DOHH2 (cell line): ENCODE measurements around the gene SMAD3.

Experiments
- EZH2phosphoT487 ChIP-seq: fragments of 200-600 bp; sonication (generic); IDR thresholded peaks from 2 replicates; pipeline ENCODE4 v1.6.1; 2017; ENCODE audit warnings: borderline replicate concordance, mild to moderate bottlenecking, antibody characterized with exemption, low read length, moderate library complexity, mixed read lengths
- TF ChIP-seq, protein P1 (sequence below): fragments of 200-600 bp; sonication (generic); IDR thresholded peaks from one replicate; pipeline ENCODE4 v1.5.1; 2014; ENCODE audit warnings: antibody characterized with exemption, mild to moderate bottlenecking, low read depth, low read length; ENCODE audit not compliant: poor library complexity, severe bottlenecking

DNA sequence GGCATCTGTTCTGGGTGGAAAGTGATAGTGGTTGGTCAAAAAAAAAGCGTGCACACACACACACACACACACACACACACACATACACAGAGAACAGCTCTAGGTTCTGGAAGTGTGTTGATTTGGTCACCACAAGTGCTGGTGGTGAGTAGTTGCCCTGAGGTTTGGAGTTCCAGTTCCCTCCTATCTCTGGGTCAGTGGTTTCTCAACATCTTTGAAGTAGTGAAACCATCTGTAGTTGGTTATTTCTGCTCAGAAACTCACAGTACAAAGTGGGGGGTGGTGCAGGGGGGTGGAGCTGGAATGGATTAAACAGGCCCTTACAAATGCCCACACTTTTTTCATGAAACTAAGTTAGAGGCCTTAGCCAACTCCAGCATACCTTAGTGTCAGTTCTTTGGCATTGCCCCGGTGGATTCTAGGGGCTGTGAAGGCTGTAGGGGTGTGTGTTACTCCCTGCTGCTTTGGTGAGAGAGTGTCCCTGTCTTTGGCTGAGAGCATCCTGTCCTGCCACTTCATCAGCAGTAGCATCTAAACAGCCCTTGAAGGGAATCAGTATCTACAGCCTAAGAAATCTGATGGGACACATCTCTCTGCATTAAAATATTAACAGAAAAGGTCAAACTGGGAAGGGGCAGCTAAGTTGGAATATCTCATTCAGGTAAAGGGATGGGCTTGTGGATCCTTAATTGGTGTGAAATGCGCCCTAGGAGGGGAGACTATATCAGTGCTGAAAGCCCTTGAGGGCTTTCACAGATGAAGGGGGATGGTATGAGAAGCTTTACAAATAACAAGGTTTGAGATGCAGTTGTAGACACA is 20.6 kb downstream of the SMAD3 start:
- TF ChIP-seq EZH2phosphoT487 = no peak
- TF ChIP-seq, protein P1, sequence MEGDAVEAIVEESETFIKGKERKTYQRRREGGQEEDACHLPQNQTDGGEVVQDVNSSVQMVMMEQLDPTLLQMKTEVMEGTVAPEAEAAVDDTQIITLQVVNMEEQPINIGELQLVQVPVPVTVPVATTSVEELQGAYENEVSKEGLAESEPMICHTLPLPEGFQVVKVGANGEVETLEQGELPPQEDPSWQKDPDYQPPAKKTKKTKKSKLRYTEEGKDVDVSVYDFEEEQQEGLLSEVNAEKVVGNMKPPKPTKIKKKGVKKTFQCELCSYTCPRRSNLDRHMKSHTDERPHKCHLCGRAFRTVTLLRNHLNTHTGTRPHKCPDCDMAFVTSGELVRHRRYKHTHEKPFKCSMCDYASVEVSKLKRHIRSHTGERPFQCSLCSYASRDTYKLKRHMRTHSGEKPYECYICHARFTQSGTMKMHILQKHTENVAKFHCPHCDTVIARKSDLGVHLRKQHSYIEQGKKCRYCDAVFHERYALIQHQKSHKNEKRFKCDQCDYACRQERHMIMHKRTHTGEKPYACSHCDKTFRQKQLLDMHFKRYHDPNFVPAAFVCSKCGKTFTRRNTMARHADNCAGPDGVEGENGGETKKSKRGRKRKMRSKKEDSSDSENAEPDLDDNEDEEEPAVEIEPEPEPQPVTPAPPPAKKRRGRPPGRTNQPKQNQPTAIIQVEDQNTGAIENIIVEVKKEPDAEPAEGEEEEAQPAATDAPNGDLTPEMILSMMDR = no peak
